GM23338 (cell line): Measurements from ENCODE around the gene USP10. TPM values are rescaled to one million over a fixed set of nuclear protein-coding genes. Genes with fewer than 3 reads are reported as not detected.

Source experiments
- ATAC-seq: fragments of 200-7000 bp; cut with Tn5 transposase; 3 replicates; pipeline ENCODE4 v1.9.1; 2020
- DNase-seq: peaks from one replicate; pipeline ENCODE4 v3.0.0-alpha.2; 2015; ENCODE audit warnings: low spot score
- H2AFZ ChIP-seq: fragments of 200-600 bp; sonication (generic); 2 replicates; pipeline ENCODE4 v1.8.0; 2016; ENCODE audit warnings: antibody characterized with exemption, mild to moderate bottlenecking, moderate library complexity
- H3F3A ChIP-seq: fragments of 200-600 bp; sonication (generic); replicated peaks from 2 replicates; pipeline ENCODE4 v1.8.0; 2017; ENCODE audit warnings: antibody characterized with exemption, mixed run types, low read depth
- H3K27ac ChIP-seq: fragments of 200-600 bp; sonication (generic); 2 replicates; pipeline ENCODE4 v1.6.1; 2016; ENCODE audit warnings: low read depth
- H3K27me3 ChIP-seq: fragments of 200-600 bp; sonication (generic); 2 replicates; pipeline ENCODE4 v1.8.0; 2016; ENCODE audit warnings: mild to moderate bottlenecking, mixed run types, moderate library complexity; ENCODE audit not compliant: insufficient read depth
- H3K36me3 ChIP-seq: fragments of 200-600 bp; sonication (generic); 2 replicates; pipeline ENCODE4 v1.8.0; 2016; ENCODE audit warnings: mild to moderate bottlenecking; ENCODE audit not compliant: insufficient read depth
- H3K4me1 ChIP-seq: fragments of 200-600 bp; sonication (generic); 2 replicates; pipeline ENCODE4 v1.8.0; 2016; ENCODE audit warnings: mild to moderate bottlenecking, moderate library complexity; ENCODE audit not compliant: insufficient read depth
- H3K4me2 ChIP-seq: fragments of 200-600 bp; sonication (generic); 2 replicates; pipeline ENCODE4 v1.7.1; 2017; ENCODE audit warnings: mixed run types
- H3K4me3 ChIP-seq: fragments of 200-600 bp; sonication (generic); 2 replicates; pipeline ENCODE4 v1.6.1; 2016; ENCODE audit warnings: mixed run types
- H3K79me2 ChIP-seq: fragments of 200-600 bp; sonication (generic); replicated peaks from 2 replicates; pipeline ENCODE4 v1.8.0; 2017; ENCODE audit warnings: mild to moderate bottlenecking; ENCODE audit not compliant: insufficient read depth
- H3K9me2 ChIP-seq: fragments of 200-600 bp; sonication (generic); 2 replicates; pipeline ENCODE4 v1.8.0; 2017; ENCODE audit not compliant: insufficient read depth
- H4K20me1 ChIP-seq: fragments of 200-600 bp; sonication (generic); replicated peaks from 2 replicates; pipeline ENCODE4 v1.8.0; 2017; ENCODE audit warnings: mild to moderate bottlenecking; ENCODE audit not compliant: insufficient read depth
- H3K27ac Mint-ChIP-seq: 2 replicates; pipeline ENCODE4 v1.8.0; 2020; ENCODE audit warnings: inconsistent platforms, mild to moderate bottlenecking, moderate library complexity, mixed read lengths
- H3K27me3 Mint-ChIP-seq: 3 replicates; pipeline ENCODE4 v1.8.0; 2022; ENCODE audit warnings: low read depth, mild to moderate bottlenecking, moderate library complexity, mixed read lengths, inconsistent platforms; ENCODE audit not compliant: insufficient read depth, poor library complexity
- H3K36me3 Mint-ChIP-seq: 3 replicates; pipeline ENCODE4 v1.8.0; 2021; ENCODE audit warnings: low read depth, mild to moderate bottlenecking, inconsistent platforms, moderate library complexity, mixed read lengths
- H3K4me1 Mint-ChIP-seq: 3 replicates; pipeline ENCODE4 v1.8.0; 2020; ENCODE audit warnings: mild to moderate bottlenecking, inconsistent platforms, mixed read lengths
- H3K4me3 Mint-ChIP-seq: 3 replicates; pipeline ENCODE4 v1.8.0; 2021; ENCODE audit warnings: moderate library complexity, mild to moderate bottlenecking, inconsistent platforms, mixed read lengths
- H3K9me3 Mint-ChIP-seq: 3 replicates; pipeline ENCODE4 v1.8.0; 2020; ENCODE audit warnings: moderate library complexity, mild to moderate bottlenecking, inconsistent platforms, mixed read lengths
- CREB1 ChIP-seq: fragments of 250-450 bp; sonication (Bioruptor Pico); IDR thresholded peaks from 2 replicates; pipeline ENCODE4 v1.5.0; 2020; ENCODE audit warnings: low read depth, mild to moderate bottlenecking, moderate library complexity
- CTCF ChIP-seq, 2 experiments: fragments of 200-600 bp in 1 of 2; sonication (generic) in 1 of 2; conservative IDR thresholded peaks; 2 replicates each; pipeline versions ENCODE4 v1.5.1 to v1.6.1; 2016 to 2017; ENCODE audit warnings: antibody characterized with exemption in 2 of 2, low read depth in 2 of 2, mild to moderate bottlenecking in 2 of 2, moderate library complexity in 1 of 2
- ETS1 ChIP-seq: IDR thresholded peaks from 2 replicates; pipeline ENCODE4 v1.6.1; 2016; ENCODE audit warnings: antibody characterized with exemption
- EZH2 ChIP-seq: fragments of 200-600 bp; sonication (generic); IDR thresholded peaks from one replicate; pipeline ENCODE4 v1.8.0; 2017; ENCODE audit warnings: antibody characterized with exemption, mild to moderate bottlenecking, low read depth; ENCODE audit not compliant: unreplicated experiment
- EZH2phosphoT487 ChIP-seq: fragments of 200-600 bp; sonication (generic); IDR thresholded peaks from one replicate; pipeline ENCODE4 v1.8.1; 2018; ENCODE audit warnings: antibody characterized with exemption; ENCODE audit not compliant: unreplicated experiment
- JUNB ChIP-seq: IDR thresholded peaks from one replicate; pipeline ENCODE4 v1.6.1; 2016; ENCODE audit warnings: antibody characterized with exemption; ENCODE audit not compliant: unreplicated experiment
- NANOG ChIP-seq: IDR thresholded peaks from 2 replicates; pipeline ENCODE4 v1.6.1; 2016; ENCODE audit warnings: antibody characterized with exemption, borderline replicate concordance
- POLR2AphosphoS5 ChIP-seq: IDR thresholded peaks from 2 replicates; pipeline ENCODE4 v1.6.1; 2016; ENCODE audit warnings: antibody characterized with exemption, low read depth
- REST ChIP-seq: IDR thresholded peaks from one replicate; pipeline ENCODE4 v1.6.1; 2018; ENCODE audit warnings: antibody characterized with exemption; ENCODE audit not compliant: unreplicated experiment
- STAT1 ChIP-seq: IDR thresholded peaks from one replicate; pipeline ENCODE4 v1.6.1; 2016; ENCODE audit warnings: antibody characterized with exemption; ENCODE audit not compliant: unreplicated experiment
- ZNF114 ChIP-seq: fragments of 250-450 bp; sonication (Bioruptor Pico); IDR thresholded peaks from 2 replicates; pipeline ENCODE4 v1.5.0; 2020; ENCODE audit warnings: mild to moderate bottlenecking, moderate library complexity
- ZNF331 ChIP-seq: fragments of 250-450 bp; sonication (Bioruptor Pico); IDR thresholded peaks from 2 replicates; pipeline ENCODE4 v1.5.0; 2020; ENCODE audit warnings: low read depth, mild to moderate bottlenecking, moderate library complexity
- ZNF462 ChIP-seq: fragments of 250-450 bp; sonication (Bioruptor Pico); IDR thresholded peaks from 2 replicates; pipeline ENCODE4 v1.5.0; 2020; ENCODE audit warnings: mild to moderate bottlenecking, moderate library complexity
- polyA plus RNA-seq: library from polyadenylated mRNA; unstranded; fragments of >200 nt; fragmentation: Nextera tagmentation; extraction: Ambion mirVana; gene quantifications from 2 replicates; pipeline ENCODE4 v1.2.1, GENCODE V29; 2016
- total RNA-seq: library from RNA; depleted of rRNA; stranded (reverse); fragments of >200 nt; shearing (Covaris generic); gene quantifications from 2 replicates; pipeline ENCODE4 v1.2.3, GENCODE V29; 2014

Gene USP10
- total and polyA plus RNA-seq, 2 experiments from 2014 or later = 158 to 194 TPM

- no peaks in the 10 kb centered on the region; the same call in 1 of the 2 replicates for H3K79me2 ChIP-seq
- H3K27me3 Mint-ChIP-seq = no peaks in the 10 kb centered on the region
- H3K27ac Mint-ChIP-seq = no peak overlapping the region
- H3K36me3 Mint-ChIP-seq = peaks cover 82% of the 10 kb centered on the region
- H3K4me3 Mint-ChIP-seq = no peak overlapping the region
- no peak overlapping the region for H3K27ac ChIP-seq
- peaks cover 20% of the 10 kb centered on the region for H3F3A ChIP-seq
- TF ChIP-seq CTCF (conservative IDR thresholded peaks at IDR 0.05; ENCODE audit: low read depth in 2 of 2) = no peak
- no peak for TF ChIP-seq EZH2
- no peak for TF ChIP-seq EZH2phosphoT487
- TF ChIP-seq NANOG = no peak
- no peak for TF ChIP-seq JUNB
- no peak for TF ChIP-seq ETS1
- TF ChIP-seq CREB1 = no peak
- no peak for TF ChIP-seq ZNF114 (CRISPR knock-in tag)
- TF ChIP-seq REST = no peak
- TF ChIP-seq STAT1 = no peak
- TF ChIP-seq ZNF331 (CRISPR knock-in tag) = no peak
- no peak for TF ChIP-seq ZNF462 (CRISPR knock-in tag)
- no peak for TF ChIP-seq POLR2AphosphoS5
- DNase-seq (no peak), ATAC-seq (no peak)
- H2AFZ ChIP-seq = no peak overlapping the region
- no peaks in the 10 kb centered on the region for H3K9me3 Mint-ChIP-seq
- no peaks in the 10 kb centered on the region for H3K4me1 ChIP-seq
- no peak overlapping the region for H3K4me3 ChIP-seq
- no peaks in the 10 kb centered on the region for H3K4me1 Mint-ChIP-seq
- H3K4me2 ChIP-seq = no peak overlapping the region
- H4K20me1 ChIP-seq = peaks cover 9% of the 10 kb centered on the region
- H3K9me2 ChIP-seq = no peaks in the 10 kb centered on the region
- H3K27me3 ChIP-seq = no peaks in the 10 kb centered on the region
- H3K36me3 ChIP-seq = peaks cover 57% of the 10 kb centered on the region
Measured at GRCh38 chr16:84777435-84777834, 77.6 kb downstream of the USP10 start.
